ENCODE data around the gene TOP2B. TPM values are rescaled to one million over a fixed set of nuclear protein-coding genes. Genes with fewer than 3 reads are reported as not detected.

TOP2B gene
- total RNA-seq, 6 experiments from 2014 or later = 69.9 to 97.1 (median 88.5) TPM

- no peaks in the 10 kb centered on the region for H3K27me3 Mint-ChIP-seq (ENCODE audit: insufficient read depth)
- DNase-seq = no peak
- H3K36me3 Mint-ChIP-seq (ENCODE audit: low read depth) = no peaks in the 10 kb centered on the region
- H3K27ac Mint-ChIP-seq = no peak overlapping the region
- no peaks in the 10 kb centered on the region for H3K9me3 Mint-ChIP-seq
- no peak for TF ChIP-seq CTCF (IDR thresholded peaks at IDR 0.05)
- no peak overlapping the region for H3K4me3 Mint-ChIP-seq
- H3K4me1 Mint-ChIP-seq (ENCODE audit: low read depth) = peaks cover 32% of the 10 kb centered on the region; the same call in 1 of the 2 replicates
Observed at GRCh38 chr3:25558796-25559195, 105.9 kb downstream of the TOP2B start.

DNA sequence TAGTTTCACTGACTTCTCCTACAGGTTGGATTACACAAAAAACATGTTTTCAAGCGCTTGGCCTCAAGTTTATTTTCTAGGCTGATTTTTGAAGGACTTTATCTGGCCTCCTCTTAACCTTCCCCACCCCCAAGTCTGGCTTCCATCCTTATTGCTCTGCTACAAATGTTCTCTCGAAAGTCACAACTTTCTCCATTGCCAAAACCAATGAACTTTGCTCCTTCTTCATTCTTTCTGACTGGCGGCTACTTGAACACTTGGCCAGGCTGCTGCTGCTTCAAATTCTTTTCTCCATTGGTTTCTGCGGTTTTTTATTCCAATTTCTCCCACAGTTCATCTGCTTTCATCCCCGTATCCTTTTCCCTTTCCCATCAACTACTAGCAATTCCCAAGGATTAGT lies 106.6 kb downstream of the TOP2B start:
- no peaks in the 10 kb centered on the region for H3K9me3 Mint-ChIP-seq
- H3K4me1 Mint-ChIP-seq (ENCODE audit: low read depth) = peaks cover 35% of the 10 kb centered on the region; the same call in 1 of the 2 replicates
- H3K27me3 Mint-ChIP-seq (ENCODE audit: insufficient read depth) = no peaks in the 10 kb centered on the region
- H3K4me3 Mint-ChIP-seq = no peak overlapping the region
- DNase-seq = no peak
- no peak overlapping the region for H3K27ac Mint-ChIP-seq
- no peak for TF ChIP-seq CTCF (IDR thresholded peaks at IDR 0.05)
- no peaks in the 10 kb centered on the region for H3K36me3 Mint-ChIP-seq (ENCODE audit: low read depth)

DNA sequence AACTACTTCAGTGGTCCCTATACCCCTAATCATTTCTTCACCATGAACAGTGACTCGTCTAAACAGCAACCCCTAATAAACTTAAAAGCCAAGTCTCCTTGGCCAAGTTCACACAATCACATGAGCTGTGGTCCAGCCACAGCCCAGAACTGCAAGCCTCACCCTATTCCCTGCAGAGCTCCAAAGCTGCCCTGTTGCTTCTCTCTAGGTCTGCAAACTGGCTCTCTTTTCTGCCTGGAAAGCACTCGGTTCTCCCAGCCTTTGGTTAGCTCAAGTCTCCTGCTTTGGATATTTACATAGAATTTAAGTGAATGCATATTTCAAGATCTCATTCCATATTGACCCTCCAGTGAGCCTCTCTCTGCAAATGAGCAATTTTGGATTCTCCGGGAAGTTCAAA lies 107.0 kb downstream of the TOP2B start:
- Mint-ChIP-seq H3K4me1 (ENCODE audit: low read depth) (peaks cover 35% of the 10 kb centered on the region; the same call in 1 of the 2 replicates), H3K27me3 (ENCODE audit: insufficient read depth) (no peaks in the 10 kb centered on the region), H3K9me3 (no peaks in the 10 kb centered on the region), H3K27ac (no peak overlapping the region), H3K36me3 (ENCODE audit: low read depth) (no peaks in the 10 kb centered on the region), H3K4me3 (no peak overlapping the region)
- no peak for TF ChIP-seq CTCF (IDR thresholded peaks at IDR 0.05)
- no peak for DNase-seq

DNA sequence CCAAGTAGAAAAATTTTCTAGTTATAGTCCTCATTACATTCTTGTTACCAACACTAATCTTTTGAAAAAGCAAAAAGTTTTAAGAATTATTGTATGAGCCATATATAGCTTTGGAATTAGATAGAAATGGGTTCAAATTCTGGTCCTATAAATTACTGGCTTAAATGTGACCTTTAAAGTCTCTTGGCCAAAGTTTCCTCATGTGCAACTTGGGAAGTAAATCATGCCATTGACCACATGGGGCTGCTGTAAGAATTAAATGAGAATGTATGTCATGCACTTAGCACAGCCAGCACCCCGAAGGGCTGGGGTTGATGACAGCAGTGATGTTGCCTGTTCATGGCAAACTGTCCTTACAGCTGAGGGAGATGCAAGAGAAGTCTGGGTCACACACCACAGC lies 108.3 kb downstream of the TOP2B start:
- Mint-ChIP-seq H3K4me1 (ENCODE audit: low read depth) (peaks cover 29% of the 10 kb centered on the region; the same call in 1 of the 2 replicates), H3K9me3 (no peaks in the 10 kb centered on the region), H3K27me3 (ENCODE audit: insufficient read depth) (no peaks in the 10 kb centered on the region), H3K36me3 (ENCODE audit: low read depth) (no peaks in the 10 kb centered on the region), H3K27ac (no peak overlapping the region), H3K4me3 (no peak overlapping the region)
- DNase-seq = peak; percentile 27
- TF ChIP-seq CTCF (IDR thresholded peaks at IDR 0.05) = peak; percentile 58

DNA sequence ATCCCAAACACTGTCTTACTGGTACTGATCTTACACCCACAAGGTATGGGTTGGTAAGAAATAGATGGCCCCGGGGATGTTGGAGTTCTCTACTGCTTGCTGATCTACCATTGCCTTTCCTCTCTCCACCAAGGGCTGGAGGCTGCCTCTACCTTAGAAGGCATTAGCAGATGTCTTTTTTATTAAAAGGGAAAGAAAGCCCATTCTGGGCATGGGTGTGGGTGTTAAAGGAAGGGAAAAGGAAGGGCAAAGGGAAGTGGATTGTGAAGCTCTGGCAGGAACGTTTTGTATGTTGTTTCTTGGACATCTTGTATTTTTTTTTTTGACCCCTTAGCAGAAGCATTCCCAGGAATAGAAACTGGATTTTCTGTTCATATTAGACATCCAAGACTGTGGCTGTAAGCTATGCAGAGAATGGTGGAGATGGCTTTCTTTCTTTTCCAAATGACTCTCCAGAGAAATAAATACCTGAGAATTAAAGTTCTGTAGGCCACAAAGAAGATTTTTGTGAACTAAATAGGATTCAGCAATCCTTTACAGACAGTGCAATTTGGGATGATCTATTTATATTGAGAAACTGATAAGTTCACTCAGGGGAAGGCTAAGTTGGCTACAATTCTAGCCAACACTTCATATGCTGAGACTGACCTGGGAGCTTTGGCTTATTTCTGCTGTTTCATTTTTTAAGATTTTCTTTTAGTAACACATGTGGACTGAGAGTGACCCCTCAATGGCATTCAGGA lies 108.8 kb downstream of the TOP2B start:
- Mint-ChIP-seq H3K4me1 (ENCODE audit: low read depth) (peaks cover 29% of the 10 kb centered on the region; the same call in 1 of the 2 replicates), H3K36me3 (ENCODE audit: low read depth) (no peaks in the 10 kb centered on the region), H3K4me3 (no peak overlapping the region), H3K9me3 (no peaks in the 10 kb centered on the region), H3K27me3 (ENCODE audit: insufficient read depth) (no peaks in the 10 kb centered on the region), H3K27ac (no peak overlapping the region)
- no peak for DNase-seq
- no peak for TF ChIP-seq CTCF (IDR thresholded peaks at IDR 0.05)

Data from HFFc6 (cell line).